ENCODE data around the gene MPHOSPH6. TPM values are rescaled to one million over a fixed set of nuclear protein-coding genes. Genes with fewer than 3 reads are reported as not detected.
A peak's percentile ranks its signal among the peaks of the same experiment; 100 is the strongest.
"Not testable (repeated sequence)": the region's sequence is repeated elsewhere in the genome, so short reads cannot be mapped to it uniquely, and the experiment has no call there.

Gene MPHOSPH6, protein sequence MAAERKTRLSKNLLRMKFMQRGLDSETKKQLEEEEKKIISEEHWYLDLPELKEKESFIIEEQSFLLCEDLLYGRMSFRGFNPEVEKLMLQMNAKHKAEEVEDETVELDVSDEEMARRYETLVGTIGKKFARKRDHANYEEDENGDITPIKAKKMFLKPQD
- 1 to 10 TPM; 8.5 to 9.4 TPM for total RNA-seq

DNA sequence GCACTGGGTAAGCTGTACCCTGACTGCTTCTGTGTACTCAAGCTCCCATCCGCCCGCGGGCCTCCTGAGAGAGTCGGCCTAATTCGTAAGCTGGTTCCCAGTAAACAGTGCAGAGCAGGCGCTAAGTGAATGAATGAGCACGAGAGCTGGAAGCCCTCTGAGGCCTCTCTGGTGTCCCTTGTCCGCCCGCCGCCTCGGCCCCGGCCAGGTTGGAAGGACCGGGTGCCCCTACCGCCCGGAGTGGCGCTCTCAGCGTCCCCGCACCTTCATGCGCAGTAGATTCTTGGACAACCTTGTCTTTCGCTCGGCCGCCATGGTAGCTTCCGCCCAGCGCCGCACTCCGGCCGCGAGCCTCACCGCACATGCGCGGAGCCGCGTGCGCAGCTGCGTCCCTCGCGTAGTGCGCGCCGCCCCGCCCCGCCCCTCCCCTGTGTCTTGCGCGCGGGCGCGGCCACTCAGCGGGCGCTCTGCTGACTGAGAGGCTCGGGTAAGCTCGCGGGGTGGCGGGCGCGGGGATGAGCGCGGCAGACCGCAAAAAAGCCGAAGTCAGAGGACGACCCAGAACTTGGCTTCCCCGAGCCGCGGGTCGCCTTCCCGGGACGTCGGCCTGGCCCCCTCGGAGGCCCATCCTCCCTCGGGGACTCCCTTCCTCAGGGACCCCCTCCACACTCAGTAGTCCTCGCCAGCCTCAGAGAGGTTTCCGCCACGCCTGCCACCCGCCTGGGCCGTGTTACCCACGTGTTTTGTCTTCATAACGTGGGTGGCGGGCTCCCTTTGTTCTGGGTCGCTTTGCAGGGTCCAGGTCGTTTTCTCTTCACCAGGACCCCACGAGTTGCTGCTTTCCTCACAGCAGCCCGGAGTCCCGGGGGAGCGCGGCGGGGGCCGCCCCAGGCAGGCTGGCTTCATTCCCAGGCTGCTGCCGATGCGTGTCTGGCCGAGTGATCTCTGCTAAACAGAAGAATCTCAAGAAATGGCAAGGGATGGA is at the start of gene MPHOSPH6:
Gene MPHOSPH6, minus strand, starts transcription at position 364 of the 985 bp plus-strand sequence. Its CDS starts 49 bp downstream, at position 315.
- DNase-seq (ENCODE audit: low spot score), result peak; percentile 91
- Histone ChIP-seq H3K9me3 (no peaks in the 10 kb centered on the region), H3K27me3 (no peaks in the 10 kb centered on the region), H3K36me3 (no peaks in the 10 kb centered on the region), H3K4me3 (peak within 1 kb of the TSS; percentile 59 to 66), H3K27ac (peak within 1 kb of the TSS; percentile 75 to 81), H3K4me1 (peaks cover 0 to 15% of the 10 kb centered on the region in 2 donors)
- TF ChIP-seq, protein P1, sequence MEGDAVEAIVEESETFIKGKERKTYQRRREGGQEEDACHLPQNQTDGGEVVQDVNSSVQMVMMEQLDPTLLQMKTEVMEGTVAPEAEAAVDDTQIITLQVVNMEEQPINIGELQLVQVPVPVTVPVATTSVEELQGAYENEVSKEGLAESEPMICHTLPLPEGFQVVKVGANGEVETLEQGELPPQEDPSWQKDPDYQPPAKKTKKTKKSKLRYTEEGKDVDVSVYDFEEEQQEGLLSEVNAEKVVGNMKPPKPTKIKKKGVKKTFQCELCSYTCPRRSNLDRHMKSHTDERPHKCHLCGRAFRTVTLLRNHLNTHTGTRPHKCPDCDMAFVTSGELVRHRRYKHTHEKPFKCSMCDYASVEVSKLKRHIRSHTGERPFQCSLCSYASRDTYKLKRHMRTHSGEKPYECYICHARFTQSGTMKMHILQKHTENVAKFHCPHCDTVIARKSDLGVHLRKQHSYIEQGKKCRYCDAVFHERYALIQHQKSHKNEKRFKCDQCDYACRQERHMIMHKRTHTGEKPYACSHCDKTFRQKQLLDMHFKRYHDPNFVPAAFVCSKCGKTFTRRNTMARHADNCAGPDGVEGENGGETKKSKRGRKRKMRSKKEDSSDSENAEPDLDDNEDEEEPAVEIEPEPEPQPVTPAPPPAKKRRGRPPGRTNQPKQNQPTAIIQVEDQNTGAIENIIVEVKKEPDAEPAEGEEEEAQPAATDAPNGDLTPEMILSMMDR (IDR thresholded peaks at IDR 0.05), result no peak

DNA sequence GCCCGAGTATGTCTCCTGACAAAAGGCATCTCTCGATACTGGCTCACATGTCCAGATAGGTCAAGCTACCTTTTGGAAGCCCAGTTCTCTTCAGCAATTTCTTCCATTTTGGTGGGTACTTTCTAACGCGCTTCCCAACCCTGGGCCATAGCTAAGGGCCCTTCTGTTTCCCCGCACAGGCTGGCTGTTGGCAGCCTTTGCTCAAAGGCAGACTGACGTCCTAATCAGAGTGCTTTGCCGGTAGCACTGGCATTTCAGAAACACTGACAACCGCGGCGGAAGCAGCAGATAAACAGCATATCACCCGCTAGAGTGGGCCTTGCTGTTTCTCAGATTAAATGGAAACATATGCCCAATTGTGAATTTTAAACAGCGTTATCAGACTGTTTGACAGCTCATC is 49.3 kb upstream of the MPHOSPH6 start:
- no peak for DNase-seq (ENCODE audit: low spot score)
- H3K9me3 ChIP-seq, result no peaks in the 10 kb centered on the region
- TF ChIP-seq, protein P1 (IDR thresholded peaks at IDR 0.05), result no peak
- no peak overlapping the region for H3K27ac ChIP-seq
- H3K36me3 ChIP-seq, result no peaks in the 10 kb centered on the region
- no peak overlapping the region for H3K4me3 ChIP-seq
- no peaks in the 10 kb centered on the region for H3K27me3 ChIP-seq
- H3K4me1 ChIP-seq, result no peaks in the 10 kb centered on the region

DNA sequence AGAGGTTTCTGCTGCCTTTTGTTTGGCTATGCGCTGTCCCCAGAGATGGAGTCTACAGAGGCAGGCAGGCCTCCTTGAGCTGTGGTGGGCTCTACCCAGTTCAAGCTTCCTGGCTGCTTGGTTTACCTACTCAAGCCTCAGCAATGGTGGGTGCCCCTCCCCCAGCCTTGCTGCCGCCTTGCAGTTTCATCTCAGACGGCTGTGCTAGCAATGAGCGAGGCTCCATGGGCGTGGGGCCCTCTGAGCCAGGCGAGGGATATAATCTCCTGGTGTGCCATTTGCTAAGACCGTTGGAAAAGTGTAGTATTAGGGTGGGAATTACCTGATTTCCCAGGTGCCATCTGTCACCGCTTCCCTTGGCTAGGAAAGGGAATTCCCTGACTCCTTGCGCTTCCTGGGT is 39.3 kb upstream of the MPHOSPH6 start:
- not testable (repeated sequence) for DNase-seq (ENCODE audit: low spot score); H3K9me3 ChIP-seq; H3K27ac ChIP-seq; H3K4me1 ChIP-seq; H3K27me3 ChIP-seq; H3K4me3 ChIP-seq; H3K36me3 ChIP-seq

DNA sequence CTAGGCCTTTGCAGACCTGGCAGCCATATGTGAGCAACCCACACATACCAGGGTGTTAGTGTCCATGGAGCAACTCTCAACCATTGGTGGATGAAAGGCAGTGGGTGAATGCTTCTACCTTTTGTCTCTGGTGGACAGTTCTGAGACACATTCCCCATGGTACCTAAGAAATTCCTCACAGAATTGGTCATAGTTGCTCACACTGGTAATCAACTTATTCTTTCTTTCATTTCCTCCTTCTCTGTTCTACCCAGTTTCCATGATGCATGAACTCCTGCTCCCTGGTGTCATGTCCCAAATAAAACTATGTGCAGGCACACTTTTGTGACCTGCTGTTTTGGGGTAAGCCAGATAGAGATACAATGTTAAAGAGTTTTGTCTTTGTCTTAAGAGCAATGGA is 33.2 kb upstream of the MPHOSPH6 start:
- no peaks in the 10 kb centered on the region for H3K27me3 ChIP-seq
- no peak overlapping the region for H3K4me3 ChIP-seq
- H3K9me3 ChIP-seq, result no peaks in the 10 kb centered on the region
- no peaks in the 10 kb centered on the region for H3K4me1 ChIP-seq
- no peaks in the 10 kb centered on the region for H3K36me3 ChIP-seq
- no peak overlapping the region for H3K27ac ChIP-seq
- TF ChIP-seq, protein P1 (IDR thresholded peaks at IDR 0.05), result no peak
- DNase-seq (ENCODE audit: low spot score), result no peak

DNA sequence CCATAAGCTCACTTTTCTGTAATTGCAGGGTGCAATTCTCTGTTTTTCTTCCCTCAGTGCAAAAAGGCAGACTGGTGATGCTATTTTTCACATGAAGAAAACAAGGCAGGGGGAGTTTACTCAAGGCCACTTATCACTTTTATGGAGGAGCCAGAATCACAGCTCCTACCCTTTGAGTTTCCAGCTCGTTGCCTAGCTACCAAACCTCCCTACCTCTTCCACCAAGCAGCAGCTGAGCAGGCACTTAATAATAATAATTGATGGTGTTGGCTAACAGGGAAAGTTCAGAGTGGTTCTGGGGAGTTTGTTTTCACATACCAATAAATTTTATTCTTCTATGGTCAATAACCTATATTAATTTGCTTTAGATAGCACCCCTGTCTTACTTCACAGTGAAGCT is 31.9 kb upstream of the MPHOSPH6 start:
- no peaks in the 10 kb centered on the region for H3K27me3 ChIP-seq
- H3K4me3 ChIP-seq, result no peak overlapping the region
- no peaks in the 10 kb centered on the region for H3K4me1 ChIP-seq
- no peaks in the 10 kb centered on the region for H3K36me3 ChIP-seq
- no peak for DNase-seq (ENCODE audit: low spot score)
- no peak overlapping the region for H3K27ac ChIP-seq
- TF ChIP-seq, protein P1 (IDR thresholded peaks at IDR 0.05), result no peak
- no peaks in the 10 kb centered on the region for H3K9me3 ChIP-seq

DNA sequence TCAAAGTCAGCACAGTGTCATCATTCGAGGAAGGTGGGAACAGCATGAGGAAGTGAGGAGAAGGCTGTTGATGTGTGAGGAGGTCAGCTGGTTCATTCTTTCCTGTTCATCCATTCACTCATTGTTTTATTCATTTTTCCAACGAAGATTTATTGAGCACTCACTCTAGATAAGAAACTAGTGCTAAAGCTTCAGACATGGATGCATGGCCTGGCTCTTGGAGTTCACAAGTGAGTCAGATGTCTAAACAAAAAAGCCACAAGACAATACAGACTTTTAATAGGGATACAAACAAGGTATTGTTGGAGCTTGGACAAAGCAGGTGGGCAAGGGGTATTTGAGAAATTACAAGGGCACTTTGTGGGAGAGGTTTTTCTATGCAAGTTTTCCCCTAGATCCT is 31.3 kb upstream of the MPHOSPH6 start:
- Histone ChIP-seq H3K4me3 (no peak overlapping the region), H3K36me3 (no peaks in the 10 kb centered on the region), H3K27ac (no peak overlapping the region), H3K27me3 (no peaks in the 10 kb centered on the region), H3K9me3 (no peaks in the 10 kb centered on the region), H3K4me1 (no peaks in the 10 kb centered on the region)
- TF ChIP-seq, protein P1 (IDR thresholded peaks at IDR 0.05), result no peak
- no peak for DNase-seq (ENCODE audit: low spot score)

Data from right atrium auricular region (tissue), 2 donors.